ENCODE measurements around the gene PARD3B. TPM values are rescaled to one million over a fixed set of nuclear protein-coding genes. Genes with fewer than 3 reads are reported as not detected.

Gene PARD3B
- total RNA-seq, 1 donor from 2014 or later, result 12.3 TPM

DNA sequence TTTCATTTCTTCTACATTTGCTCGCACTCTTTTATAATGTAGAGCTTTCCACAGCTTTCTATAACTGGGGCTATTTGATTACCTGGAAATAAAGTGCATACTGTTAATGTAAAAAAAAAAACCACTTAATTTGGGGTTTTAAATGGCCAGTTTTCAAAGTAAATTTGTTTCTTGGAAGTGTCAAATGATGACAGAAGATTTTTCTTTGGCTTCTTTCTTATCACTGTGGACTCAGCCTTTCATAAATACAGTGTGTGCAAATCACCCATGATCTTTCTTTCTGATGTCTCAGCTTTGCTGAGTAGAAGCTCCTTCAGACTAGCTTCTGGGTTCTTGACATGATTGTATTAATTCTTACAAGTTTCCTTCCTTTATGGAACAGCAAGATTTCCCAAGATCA is 525.6 kb downstream of the PARD3B start:
- Histone ChIP-seq H3K36me3 (no peaks in the 10 kb centered on the region), H3K27ac (no peak overlapping the region), H3K4me3 (no peak overlapping the region), H3K27me3 (no peaks in the 10 kb centered on the region), H3K9me3 (no peaks in the 10 kb centered on the region), H3K4me1 (no peaks in the 10 kb centered on the region)
- no peak for TF ChIP-seq CTCF (IDR thresholded peaks at IDR 0.05)
- TF ChIP-seq POLR2AphosphoS5 (IDR thresholded peaks at IDR 0.05; ENCODE audit: insufficient read depth in 1 of 2, low read depth in 1 of 2), result no peak
- TF ChIP-seq POLR2A (IDR thresholded peaks at IDR 0.05), result no peak
- intact Hi-C loops (cut with DNase I), result no loop called here
- DNase-seq (ENCODE audit: extremely low spot score in 2 of 2), result no peak

GRCh38 chr2:205073433-205074020 is 528.3 kb downstream of the PARD3B start:
- no peak for TF ChIP-seq POLR2A (IDR thresholded peaks at IDR 0.05)
- TF ChIP-seq CTCF (IDR thresholded peaks at IDR 0.05), result no peak
- intact Hi-C loops (cut with DNase I), result no loop called here
- no peaks in the 10 kb centered on the region for H3K9me3 ChIP-seq
- H3K4me3 ChIP-seq, result no peak overlapping the region
- DNase-seq (ENCODE audit: extremely low spot score in 2 of 2), result no peak
- no peaks in the 10 kb centered on the region for H3K27me3 ChIP-seq
- no peaks in the 10 kb centered on the region for H3K36me3 ChIP-seq
- H3K4me1 ChIP-seq, result no peaks in the 10 kb centered on the region
- H3K27ac ChIP-seq, result no peak overlapping the region

DNA sequence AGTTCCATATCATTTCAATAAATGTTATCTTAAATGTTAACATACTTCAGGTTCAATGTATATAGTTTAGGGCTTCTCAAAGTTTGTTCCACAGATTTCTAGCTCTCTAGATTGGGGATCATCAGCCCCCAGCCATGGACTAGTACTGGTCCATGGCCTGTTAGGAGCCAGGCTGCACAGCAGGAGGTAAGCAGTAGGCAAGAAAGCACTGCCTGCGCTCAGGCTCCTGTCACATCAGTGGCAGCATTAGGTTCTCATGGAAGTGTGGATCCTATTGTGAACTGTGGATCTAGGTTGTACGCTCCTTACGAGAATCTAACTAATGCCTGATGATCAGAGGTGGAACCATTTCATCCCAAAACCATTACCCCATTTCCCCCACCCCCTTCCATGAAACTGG is 531.1 kb downstream of the PARD3B start:
- no peak for DNase-seq (ENCODE audit: extremely low spot score in 2 of 2)
- Histone ChIP-seq H3K4me1 (no peaks in the 10 kb centered on the region), H3K27ac (no peak overlapping the region), H3K27me3 (no peaks in the 10 kb centered on the region), H3K36me3 (no peaks in the 10 kb centered on the region), H3K4me3 (no peak overlapping the region), H3K9me3 (no peaks in the 10 kb centered on the region)
- TF ChIP-seq POLR2AphosphoS5 (IDR thresholded peaks at IDR 0.05; ENCODE audit: insufficient read depth in 1 of 2, low read depth in 1 of 2) (no peak), CTCF (IDR thresholded peaks at IDR 0.05) (no peak), POLR2A (IDR thresholded peaks at IDR 0.05) (no peak)
- intact Hi-C loops (cut with DNase I), result no loop called here

GRCh38 chr2:205077159-205077558 is 531.9 kb downstream of the PARD3B start:
- Histone ChIP-seq H3K27me3 (no peaks in the 10 kb centered on the region), H3K4me3 (no peak overlapping the region), H3K36me3 (no peaks in the 10 kb centered on the region), H3K4me1 (no peaks in the 10 kb centered on the region), H3K9me3 (no peaks in the 10 kb centered on the region), H3K27ac (no peak overlapping the region)
- TF ChIP-seq POLR2AphosphoS5 (IDR thresholded peaks at IDR 0.05; ENCODE audit: insufficient read depth in 1 of 2, low read depth in 1 of 2) (no peak), CTCF (IDR thresholded peaks at IDR 0.05) (no peak), POLR2A (IDR thresholded peaks at IDR 0.05) (no peak)
- intact Hi-C loops (cut with DNase I), result no loop called here
- DNase-seq (ENCODE audit: extremely low spot score in 2 of 2), result no peak

DNA sequence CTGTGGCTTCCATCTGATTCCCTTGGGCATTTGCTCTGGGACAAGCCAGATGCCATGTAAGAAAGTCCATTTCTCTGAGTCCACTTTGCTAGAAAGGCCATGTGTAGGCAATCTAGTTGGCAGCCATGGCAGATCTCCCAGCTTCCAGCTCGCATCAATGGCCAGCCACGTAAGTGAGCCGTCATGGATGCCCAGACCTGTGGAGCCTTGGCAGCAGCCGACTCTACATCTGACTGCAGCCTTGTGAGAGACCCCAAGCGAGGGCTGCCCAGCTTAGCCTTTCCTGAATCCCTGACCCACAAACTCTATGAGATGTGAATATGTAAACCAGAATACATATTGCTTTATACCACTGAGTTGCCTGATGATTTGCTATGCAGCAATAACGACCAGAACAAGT is 533.5 kb downstream of the PARD3B start:
- DNase-seq (ENCODE audit: extremely low spot score in 2 of 2), result no peak
- TF ChIP-seq POLR2AphosphoS5 (IDR thresholded peaks at IDR 0.05; ENCODE audit: insufficient read depth in 1 of 2, low read depth in 1 of 2) (no peak), POLR2A (IDR thresholded peaks at IDR 0.05) (no peak), CTCF (IDR thresholded peaks at IDR 0.05) (no peak)
- intact Hi-C loops (cut with DNase I), result no loop called here
- Histone ChIP-seq H3K27ac (no peak overlapping the region), H3K9me3 (no peaks in the 10 kb centered on the region), H3K4me3 (no peak overlapping the region), H3K4me1 (no peaks in the 10 kb centered on the region), H3K27me3 (no peaks in the 10 kb centered on the region), H3K36me3 (no peaks in the 10 kb centered on the region)
